WTC11 (cell line): ENCODE measurements around the gene SYNGR2. TPM values are rescaled to one million over a fixed set of nuclear protein-coding genes. Genes with fewer than 3 reads are reported as not detected.

Source experiments
- ATAC-seq: fragments of 200-7000 bp; cut with Tn5 transposase; 2 replicates; pipeline ENCODE4 v1.10.0; 2021; ENCODE audit warnings: mild to moderate bottlenecking, moderate library complexity
- CTCF ChIA-PET: fragments of 300-600 bp; sonication (Branson Sonifier 250); formaldehyde crosslinking; loops from one replicate; lab custom pipeline; 2021; ENCODE audit warnings: antibody characterized with exemption; lab: Charles Lee
- POLR2A ChIA-PET: fragments of 350-600 bp; sonication (Branson Sonifier 250); formaldehyde crosslinking; loops from one replicate; lab custom pipeline; 2021; ENCODE audit warnings: antibody characterized with exemption; lab: Charles Lee
- DNase-seq: peaks from one replicate; pipeline ENCODE4 v3.0.0; 2021; ENCODE audit warnings: low spot score
- H3K27ac Mint-ChIP-seq: 2 replicates; pipeline ENCODE4 v1.8.0; 2021; ENCODE audit warnings: mixed read lengths
- H3K27me3 Mint-ChIP-seq: 2 replicates; pipeline ENCODE4 v1.8.0; 2021; ENCODE audit warnings: low read depth, mild to moderate bottlenecking, moderate library complexity, mixed read lengths
- H3K36me3 Mint-ChIP-seq: 2 replicates; pipeline ENCODE4 v1.8.0; 2021; ENCODE audit warnings: mixed read lengths
- H3K4me1 Mint-ChIP-seq: 2 replicates; pipeline ENCODE4 v1.8.0; 2022; ENCODE audit warnings: mixed read lengths
- H3K4me3 Mint-ChIP-seq: 2 replicates; pipeline ENCODE4 v1.8.0; 2021; ENCODE audit warnings: mild to moderate bottlenecking, moderate library complexity, mixed read lengths
- H3K9me3 Mint-ChIP-seq: 2 replicates; pipeline ENCODE4 v1.8.0; 2021; ENCODE audit warnings: mixed read lengths
- NFYB ChIP-seq: sonication (generic); formaldehyde crosslinking; conservative IDR thresholded peaks from 2 replicates; pipeline ENCODE4 v1.8.0; 2022; ENCODE audit warnings: low read depth, missing genetic modification reagents
- SOX15 ChIP-seq: fragments of 250-450 bp; sonication (Bioruptor Pico); IDR thresholded peaks from 2 replicates; pipeline ENCODE4 v1.9.0; 2021; ENCODE audit warnings: mild to moderate bottlenecking
- STAT6 ChIP-seq: sonication (generic); formaldehyde crosslinking; conservative IDR thresholded peaks from 2 replicates; pipeline ENCODE4 v1.8.1; 2023; ENCODE audit warnings: mild to moderate bottlenecking, low read depth, missing genetic modification reagents, moderate library complexity
- ZNF423 ChIP-seq: fragments of 250-450 bp; sonication (Bioruptor Pico); IDR thresholded peaks from 2 replicates; pipeline ENCODE4 v2.1.2; 2022; ENCODE audit warnings: mild to moderate bottlenecking, moderate library complexity
- ZNF425 ChIP-seq: fragments of 250-450 bp; sonication (Bioruptor Pico); conservative IDR thresholded peaks from 2 replicates; pipeline ENCODE4 v1.9.0; 2021; ENCODE audit warnings: mild to moderate bottlenecking
- total RNA-seq: library from RNA; stranded (reverse); gene quantifications from 3 replicates; pipeline ENCODE4 v1.2.3, GENCODE V29; 2021
- TF ChIP-seq, protein P1 (sequence below): sonication (generic); formaldehyde crosslinking; IDR thresholded peaks from 2 replicates; pipeline ENCODE4 v1.8.0; 2022; ENCODE audit warnings: mild to moderate bottlenecking, missing genetic modification reagents
- TF ChIP-seq, protein P2 (sequence below): sonication (generic); formaldehyde crosslinking; IDR thresholded peaks from 2 replicates; pipeline ENCODE4 v1.8.1; 2023; ENCODE audit warnings: mild to moderate bottlenecking, moderate library complexity, missing genetic modification reagents
- TF ChIP-seq, protein P3 (sequence below): sonication (generic); formaldehyde crosslinking; IDR thresholded peaks from 2 replicates; pipeline ENCODE4 v1.8.0; 2023; ENCODE audit warnings: missing genetic modification reagents
- TF ChIP-seq, protein P4 (sequence below): fragments of 250-450 bp; sonication (Bioruptor Pico); IDR thresholded peaks from 2 replicates; pipeline ENCODE4 v1.9.0; 2021; ENCODE audit warnings: moderate library complexity, mild to moderate bottlenecking, inconsistent platforms, borderline replicate concordance

Gene SYNGR2
- total RNA-seq, 1 experiment from 2014 or later: 47.7 TPM

DNA sequence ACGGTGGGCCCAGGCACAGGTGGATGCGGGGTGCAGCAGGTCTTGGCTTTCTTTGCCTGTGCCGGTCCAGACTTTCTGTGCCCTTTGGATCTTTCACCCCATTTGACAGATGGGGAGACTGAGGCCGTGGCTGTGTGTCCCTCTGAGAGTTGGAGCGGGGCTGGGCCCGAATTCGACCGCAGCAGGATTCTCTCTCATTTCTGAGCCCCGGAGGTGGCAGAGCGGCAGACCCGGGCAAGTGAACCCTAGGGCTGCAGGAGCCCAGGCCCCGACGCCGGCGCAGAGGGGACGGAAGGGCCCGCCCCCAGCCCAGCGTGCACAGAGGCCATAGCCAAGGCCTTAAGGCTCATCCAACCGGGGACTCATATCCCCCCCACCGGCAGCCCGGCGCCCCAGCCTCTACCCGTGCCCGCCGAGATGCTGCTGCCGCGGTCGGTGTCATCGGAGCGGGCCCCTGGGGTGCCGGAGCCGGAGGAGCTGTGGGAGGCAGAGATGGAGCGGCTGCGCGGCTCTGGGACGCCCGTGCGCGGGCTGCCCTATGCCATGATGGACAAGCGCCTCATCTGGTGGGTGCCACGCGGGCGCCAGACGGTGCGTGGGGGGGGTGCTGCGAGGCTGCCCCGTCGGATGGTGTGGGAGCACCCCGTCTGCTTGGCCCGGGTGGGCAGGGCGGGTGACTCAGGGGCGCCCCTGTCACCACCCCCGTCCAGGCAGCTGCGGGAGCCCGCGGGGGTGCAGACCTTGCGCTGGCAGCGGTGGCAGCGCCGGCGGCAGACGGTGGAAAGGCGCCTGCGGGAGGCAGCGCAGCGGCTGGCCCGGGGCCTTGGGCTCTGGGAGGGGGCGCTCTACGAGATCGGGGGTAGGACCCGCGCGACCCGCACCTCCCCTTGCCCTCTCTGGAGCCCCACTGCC lies 37.0 kb upstream of the SYNGR2 start:
- Mint-ChIP-seq H3K4me3 (peak overlapping the region; percentile 44), H3K27me3 (peaks cover 17% of the 10 kb centered on the region), H3K27ac (no peak overlapping the region), H3K4me1 (peaks cover 34% of the 10 kb centered on the region), H3K9me3 (no peaks in the 10 kb centered on the region), H3K36me3 (no peaks in the 10 kb centered on the region)
- TF ChIP-seq, protein P1, sequence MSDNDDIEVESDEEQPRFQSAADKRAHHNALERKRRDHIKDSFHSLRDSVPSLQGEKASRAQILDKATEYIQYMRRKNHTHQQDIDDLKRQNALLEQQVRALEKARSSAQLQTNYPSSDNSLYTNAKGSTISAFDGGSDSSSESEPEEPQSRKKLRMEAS (CRISPR knock-in tag): 0 out of 2 replicates have a peak, but pooled peaks have one; percentile 30
- TF ChIP-seq, protein P2, sequence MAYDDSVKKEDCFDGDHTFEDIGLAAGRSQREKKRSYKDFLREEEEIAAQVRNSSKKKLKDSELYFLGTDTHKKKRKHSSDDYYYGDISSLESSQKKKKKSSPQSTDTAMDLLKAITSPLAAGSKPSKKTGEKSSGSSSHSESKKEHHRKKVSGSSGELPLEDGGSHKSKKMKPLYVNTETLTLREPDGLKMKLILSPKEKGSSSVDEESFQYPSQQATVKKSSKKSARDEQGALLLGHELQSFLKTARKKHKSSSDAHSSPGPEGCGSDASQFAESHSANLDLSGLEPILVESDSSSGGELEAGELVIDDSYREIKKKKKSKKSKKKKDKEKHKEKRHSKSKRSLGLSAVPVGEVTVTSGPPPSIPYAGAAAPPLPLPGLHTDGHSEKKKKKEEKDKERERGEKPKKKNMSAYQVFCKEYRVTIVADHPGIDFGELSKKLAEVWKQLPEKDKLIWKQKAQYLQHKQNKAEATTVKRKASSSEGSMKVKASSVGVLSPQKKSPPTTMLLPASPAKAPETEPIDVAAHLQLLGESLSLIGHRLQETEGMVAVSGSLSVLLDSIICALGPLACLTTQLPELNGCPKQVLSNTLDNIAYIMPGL: peak; percentile 42; the same call in 1 of the 2 replicates
- TF ChIP-seq ZNF425 (CRISPR knock-in tag) (no peak), SOX15 (no peak), STAT6 (CRISPR knock-in tag) (no peak), ZNF423 (CRISPR knock-in tag) (no peak)
- TF ChIP-seq, protein P3, sequence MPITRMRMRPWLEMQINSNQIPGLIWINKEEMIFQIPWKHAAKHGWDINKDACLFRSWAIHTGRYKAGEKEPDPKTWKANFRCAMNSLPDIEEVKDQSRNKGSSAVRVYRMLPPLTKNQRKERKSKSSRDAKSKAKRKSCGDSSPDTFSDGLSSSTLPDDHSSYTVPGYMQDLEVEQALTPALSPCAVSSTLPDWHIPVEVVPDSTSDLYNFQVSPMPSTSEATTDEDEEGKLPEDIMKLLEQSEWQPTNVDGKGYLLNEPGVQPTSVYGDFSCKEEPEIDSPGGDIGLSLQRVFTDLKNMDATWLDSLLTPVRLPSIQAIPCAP (CRISPR knock-in tag): no peak
- TF ChIP-seq, protein P4, sequence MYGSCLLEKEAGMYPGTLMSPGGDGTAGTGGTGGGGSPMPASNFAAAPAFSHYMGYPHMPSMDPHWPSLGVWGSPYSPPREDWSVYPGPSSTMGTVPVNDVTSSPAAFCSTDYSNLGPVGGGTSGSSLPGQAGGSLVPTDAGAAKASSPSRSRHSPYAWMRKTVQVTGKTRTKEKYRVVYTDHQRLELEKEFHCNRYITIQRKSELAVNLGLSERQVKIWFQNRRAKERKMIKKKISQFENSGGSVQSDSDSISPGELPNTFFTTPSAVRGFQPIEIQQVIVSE (CRISPR knock-in tag): no peak
- DNase-seq (no peak), ATAC-seq (no peak)
- POLR2A ChIA-PET: no interaction called here
- CTCF ChIA-PET: interaction anchor here (0.7 to 4.6 kb wide), 9 partner anchors 8 to 53 kb away, joined by 3 to 65 read pairs (median 5); no protein-coding TSS in a partner anchor

GRCh38 chr17:78132084-78132676 lies 36.2 kb upstream of the SYNGR2 start:
- ChIA-PET CTCF (interaction anchor here (0.7 to 1.3 kb wide), 5 partner anchors 8 to 52 kb away, joined by 3 to 6 read pairs (median 4); no protein-coding TSS in a partner anchor), POLR2A (interaction anchor here (1.1 kb wide), 1 partner anchor 55 kb away, joined by 4 read pairs; the partner anchor contains the start of genes AFMID and TK1)
- no peaks in the 10 kb centered on the region for H3K36me3 Mint-ChIP-seq
- peak; percentile 10 for ATAC-seq
- peaks cover 17% of the 10 kb centered on the region for H3K27me3 Mint-ChIP-seq
- H3K27ac Mint-ChIP-seq: no peak overlapping the region
- peak overlapping the region; percentile 55 for H3K4me3 Mint-ChIP-seq
- peak; percentile 61 for DNase-seq
- TF ChIP-seq ZNF423 (CRISPR knock-in tag) (peak; percentile 45; the same call in 1 of the 2 replicates), NFYB (CRISPR knock-in tag) (no peak)
- peaks cover 31% of the 10 kb centered on the region for H3K4me1 Mint-ChIP-seq
- H3K9me3 Mint-ChIP-seq: no peaks in the 10 kb centered on the region
